ENCODE data around the gene TSPAN18. TPM values are rescaled to one million over a fixed set of nuclear protein-coding genes. Genes with fewer than 3 reads are reported as not detected.

The TSPAN18 gene
- total and polyA plus RNA-seq, 9 donors: 2.1 to 35.3 (median 14.4) TPM

- no peaks in the 10 kb centered on the region for H3K27me3 ChIP-seq
- TF ChIP-seq EP300 (IDR thresholded peaks at IDR 0.05) (no peak), CTCF (IDR thresholded peaks at IDR 0.05) (no peak), POLR2A (IDR thresholded peaks at IDR 0.05) (no peak)
- 55 to 73% (median 59%) methylated on average over 4 of the region's 4 CpGs for WGBS, 3 donors
- no peak overlapping the region for H3K27ac ChIP-seq
- no peak for DNase-seq
- H3K36me3 ChIP-seq: no peaks in the 10 kb centered on the region
- intact Hi-C loops (cut with DNase I): no loop called here
- no peak overlapping the region for H3K4me3 ChIP-seq
- H3K9me3 ChIP-seq: no peaks in the 10 kb centered on the region
- H3K4me1 ChIP-seq (ENCODE audit: insufficient read depth): peaks cover 5% of the 10 kb centered on the region
Observed at GRCh38 chr11:44774731-44775130, 48.0 kb downstream of the TSPAN18 start.

- Histone ChIP-seq H3K4me1 (ENCODE audit: insufficient read depth) (peaks cover 5% of the 10 kb centered on the region), H3K9me3 (no peaks in the 10 kb centered on the region), H3K4me3 (no peak overlapping the region), H3K36me3 (no peaks in the 10 kb centered on the region), H3K27me3 (no peaks in the 10 kb centered on the region), H3K27ac (no peak overlapping the region)
- TF ChIP-seq EP300 (IDR thresholded peaks at IDR 0.05) (no peak), POLR2A (IDR thresholded peaks at IDR 0.05) (no peak), CTCF (IDR thresholded peaks at IDR 0.05) (no peak)
- intact Hi-C loops (cut with DNase I): no loop called here
- DNase-seq: no peak
- WGBS, 3 donors: 60 to 75% (median 68%) methylated on average over 12 of the region's 12 CpGs
Observed at GRCh38 chr11:44775366-44775984, 48.7 kb downstream of the TSPAN18 start.

GRCh38 chr11:44775985-44776446 lies 49.3 kb downstream of the TSPAN18 start:
- H3K4me3 ChIP-seq: no peak overlapping the region
- no peaks in the 10 kb centered on the region for H3K36me3 ChIP-seq
- H3K27ac ChIP-seq: no peak overlapping the region
- intact Hi-C loops (cut with DNase I): no loop called here
- peaks cover 11% of the 10 kb centered on the region for H3K4me1 ChIP-seq (ENCODE audit: insufficient read depth)
- 48 to 57% (median 55%) methylated on average over 7 of the region's 7 CpGs for WGBS, 3 donors
- DNase-seq: no peak
- no peaks in the 10 kb centered on the region for H3K9me3 ChIP-seq
- no peak for TF ChIP-seq CTCF (IDR thresholded peaks at IDR 0.05)
- no peak for TF ChIP-seq POLR2A (IDR thresholded peaks at IDR 0.05)
- no peak for TF ChIP-seq EP300 (IDR thresholded peaks at IDR 0.05)
- H3K27me3 ChIP-seq: no peaks in the 10 kb centered on the region

GRCh38 chr11:44776551-44777208 lies 49.9 kb downstream of the TSPAN18 start:
- no peak for TF ChIP-seq CTCF (IDR thresholded peaks at IDR 0.05)
- TF ChIP-seq EP300 (IDR thresholded peaks at IDR 0.05): no peak
- no peak for TF ChIP-seq POLR2A (IDR thresholded peaks at IDR 0.05)
- intact Hi-C loops (cut with DNase I): no loop called here
- H3K4me1 ChIP-seq (ENCODE audit: insufficient read depth): peaks cover 12% of the 10 kb centered on the region
- no peak overlapping the region for H3K4me3 ChIP-seq
- H3K27me3 ChIP-seq: no peaks in the 10 kb centered on the region
- H3K27ac ChIP-seq: no peak overlapping the region
- DNase-seq: no peak
- H3K9me3 ChIP-seq: no peaks in the 10 kb centered on the region
- no peaks in the 10 kb centered on the region for H3K36me3 ChIP-seq
- 78 to 93% (median 88%) methylated on average over 6 of the region's 6 CpGs for WGBS, 3 donors

Measured in ovary (tissue), 9 donors.